NCI-H2227 (cell line): ENCODE results near the gene RASIP1.
A peak's percentile ranks its signal among the peaks of the same experiment; 100 is the strongest.
"Not testable (repeated sequence)": the region's sequence is repeated elsewhere in the genome, so short reads cannot be mapped to it uniquely, and the experiment has no call there.

Source experiments
- DNase-seq: peaks from one replicate; lab custom pipeline; 2025; ENCODE audit not compliant: unreplicated experiment; lab: John Stamatoyannopoulos, UW

The RASIP1 gene

DNA sequence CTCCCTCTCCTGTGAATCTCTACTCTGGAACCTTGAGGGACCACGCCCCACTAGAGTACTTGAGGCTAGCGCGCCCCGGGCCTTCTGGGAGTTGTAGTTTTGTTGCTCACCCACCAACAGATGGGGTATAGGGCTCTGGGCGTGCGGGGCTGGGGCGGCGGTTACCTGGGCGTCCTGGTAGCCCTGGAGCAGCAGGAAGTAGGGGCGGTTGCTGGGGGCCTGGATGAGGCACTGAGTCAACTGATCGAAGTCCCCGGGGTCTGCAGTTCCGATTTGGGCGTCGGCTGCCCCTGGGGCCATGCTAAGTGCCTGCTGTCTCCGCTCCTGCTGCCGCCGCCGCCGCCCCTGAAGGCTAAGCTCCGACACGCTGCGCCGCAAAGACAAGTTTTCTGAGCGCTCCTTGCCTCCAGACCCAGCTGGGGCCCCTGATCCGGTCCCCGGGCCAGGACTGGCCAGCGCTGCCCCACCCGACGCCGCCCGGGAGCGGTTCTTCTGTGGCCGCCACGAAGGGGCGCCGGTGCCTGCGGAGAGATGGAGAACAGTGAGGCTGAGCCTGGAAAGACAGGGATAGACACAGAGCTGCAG, 5.3 kb downstream of the RASIP1 start:
- DNase-seq: peak; percentile 70

GRCh38 chr19:48734625-48735024, 5.8 kb downstream of the RASIP1 start:
- DNase-seq: no peak

- no peak for DNase-seq
These were observed 9.0 kb downstream of the RASIP1 start for GRCh38 chr19:48731452-48731851.

- DNase-seq: no peak
These were observed 11.3 kb downstream of the RASIP1 start for GRCh38 chr19:48728911-48729664.

DNA sequence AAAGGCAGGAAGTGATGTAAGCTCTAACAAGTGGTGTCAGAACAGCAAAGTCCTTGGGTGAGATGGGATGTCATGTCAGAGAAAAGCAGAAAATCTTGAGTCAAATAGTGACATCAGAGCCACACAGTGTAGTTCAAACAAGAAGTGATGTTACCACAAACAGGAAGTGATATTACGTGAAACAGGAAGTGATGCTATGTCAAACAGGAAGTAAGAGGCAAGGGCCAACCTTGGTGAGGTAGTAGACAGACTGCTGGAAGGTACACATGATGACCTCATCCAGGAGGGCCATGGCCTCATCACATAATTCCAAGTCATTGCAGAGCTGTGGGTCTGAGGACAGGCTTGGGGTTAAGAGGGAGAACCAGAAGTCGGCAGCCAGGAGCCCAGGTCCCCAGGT, 13.9 kb downstream of the RASIP1 start:
- no peak for DNase-seq

GRCh38 chr19:48724796-48725753, 15.3 kb downstream of the RASIP1 start:
- DNase-seq: peak; percentile 56

- no peak for DNase-seq
These were observed 18.2 kb downstream of the RASIP1 start for GRCh38 chr19:48722196-48722708.

DNA sequence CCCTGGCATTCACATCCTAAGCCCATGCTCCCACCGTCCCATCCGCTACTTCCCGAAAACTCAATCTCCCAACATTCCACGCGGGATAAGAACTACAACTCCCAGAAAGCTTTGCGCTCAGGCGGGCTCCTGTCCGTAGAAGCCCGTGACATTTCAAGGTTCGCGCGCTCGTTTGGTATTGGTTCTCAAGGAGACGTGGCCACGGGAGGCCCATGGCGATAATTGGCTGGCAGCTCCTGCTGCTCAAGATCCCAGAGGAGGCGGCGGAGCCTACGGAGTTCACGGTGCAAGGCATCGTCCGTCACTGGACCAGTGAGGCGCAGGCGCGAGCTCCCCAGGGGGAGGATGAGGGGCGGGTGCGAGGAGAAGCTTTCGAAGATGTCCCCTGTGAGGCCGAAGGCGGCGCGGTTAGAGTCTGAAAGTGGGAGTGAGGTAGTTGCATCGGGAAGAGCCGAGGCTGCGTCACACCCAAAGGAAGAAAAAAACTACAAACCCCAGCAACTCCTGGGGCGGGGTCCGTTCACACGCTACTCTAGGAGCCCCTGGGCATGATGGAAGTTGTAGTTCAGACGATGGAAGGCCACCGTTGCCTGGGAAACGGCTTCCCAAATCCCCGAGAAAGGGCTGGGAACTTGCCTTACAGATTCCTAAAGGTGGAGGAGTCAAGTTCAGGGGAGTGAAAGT, 19.7 kb downstream of the RASIP1 start:
- DNase-seq: peak; percentile 98

DNA sequence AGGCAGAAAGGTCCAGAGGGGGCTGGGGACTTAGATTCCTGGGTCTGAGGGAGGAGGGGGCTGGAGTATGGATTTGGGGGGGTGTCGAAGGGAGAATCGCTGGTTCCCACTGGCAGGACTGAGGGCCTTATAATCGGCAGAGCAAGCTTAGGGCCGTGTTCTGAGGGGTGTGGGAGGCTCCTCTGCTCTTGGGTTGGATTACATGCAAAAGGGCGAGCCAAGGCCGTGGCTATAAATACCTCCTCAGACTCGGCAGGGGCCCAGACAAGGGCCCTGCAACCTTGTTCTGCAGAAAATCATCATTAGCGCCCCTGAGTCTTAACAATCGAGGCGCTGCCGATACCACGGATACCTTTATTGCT, 20.2 kb downstream of the RASIP1 start:
- DNase-seq: no peak

DNA sequence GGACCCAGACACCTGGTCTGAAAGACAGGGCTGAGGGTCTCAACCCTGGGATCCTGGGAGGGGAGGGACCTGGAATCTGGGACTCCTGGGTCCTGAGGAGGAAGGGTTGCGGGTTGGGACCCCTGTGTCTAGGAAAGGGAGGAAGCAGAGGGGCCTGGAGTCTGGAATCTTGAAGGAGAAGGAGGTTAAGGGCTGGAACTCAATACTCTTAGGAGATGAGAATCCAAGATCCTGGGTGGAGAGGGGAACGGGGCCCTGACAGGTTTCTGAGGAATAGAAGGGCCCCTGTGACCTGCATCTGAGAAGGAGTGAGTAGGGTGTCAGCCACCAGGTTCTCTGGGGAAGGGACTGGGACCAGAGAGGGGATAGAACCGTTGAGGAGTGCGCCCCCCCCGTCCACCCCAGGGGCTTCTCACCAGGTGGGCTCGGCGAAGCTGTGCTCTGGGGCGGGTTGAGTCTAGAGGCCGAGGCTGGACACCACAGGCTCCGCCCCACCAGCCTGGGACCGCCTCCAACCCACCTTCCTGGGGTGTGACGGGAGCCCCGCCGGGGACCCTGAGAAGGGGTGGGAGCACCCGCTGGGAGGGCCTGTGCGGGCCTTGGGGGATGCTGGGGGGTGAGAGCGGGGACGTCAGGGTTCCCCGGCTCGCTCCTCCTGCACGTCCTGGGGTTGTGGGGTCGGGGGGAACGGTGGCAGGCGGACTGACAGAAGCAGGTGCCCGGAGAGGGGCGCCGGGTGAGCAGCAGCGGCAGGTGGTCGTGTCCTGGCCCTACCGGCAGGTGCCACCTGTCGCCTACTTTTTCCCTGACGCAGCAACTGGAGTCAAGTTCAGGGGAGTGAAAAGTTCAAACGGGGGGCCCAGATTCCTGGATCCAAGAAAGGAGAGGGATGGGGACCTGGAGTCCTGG, 20.9 kb downstream of the RASIP1 start, which contains the start of gene MAMSTR:
Gene MAMSTR (minus strand): TSS at position 463 of the 909 bp plus-strand sequence. CDS start 694 bp downstream, outside the sequence.
- DNase-seq: no peak

DNA sequence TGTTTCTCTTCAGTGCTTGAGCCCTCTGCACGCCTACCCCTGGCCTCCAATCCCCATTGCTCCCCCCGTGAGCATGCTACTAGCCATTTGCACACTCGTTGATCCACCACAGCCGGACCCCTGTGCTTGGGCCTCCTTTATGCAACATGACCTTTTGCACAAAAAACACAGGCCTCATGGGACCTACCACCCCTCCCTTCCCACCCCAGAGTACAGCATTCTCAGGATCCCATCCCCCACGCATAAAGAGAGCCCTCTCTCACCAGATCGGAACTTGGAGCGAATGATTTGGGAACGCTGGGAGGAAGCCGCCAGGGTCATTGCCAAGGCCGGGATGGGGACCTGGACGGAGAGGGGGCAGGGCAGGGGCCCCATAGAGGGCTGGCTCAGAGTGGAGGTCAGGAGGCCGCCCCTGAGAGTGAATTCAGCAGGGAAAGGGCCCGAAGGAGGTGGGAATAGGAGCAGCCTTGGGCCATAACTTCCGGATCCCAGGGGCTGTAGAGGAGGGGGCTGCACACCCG, 21.6 kb downstream of the RASIP1 start:
- no peak for DNase-seq

DNA sequence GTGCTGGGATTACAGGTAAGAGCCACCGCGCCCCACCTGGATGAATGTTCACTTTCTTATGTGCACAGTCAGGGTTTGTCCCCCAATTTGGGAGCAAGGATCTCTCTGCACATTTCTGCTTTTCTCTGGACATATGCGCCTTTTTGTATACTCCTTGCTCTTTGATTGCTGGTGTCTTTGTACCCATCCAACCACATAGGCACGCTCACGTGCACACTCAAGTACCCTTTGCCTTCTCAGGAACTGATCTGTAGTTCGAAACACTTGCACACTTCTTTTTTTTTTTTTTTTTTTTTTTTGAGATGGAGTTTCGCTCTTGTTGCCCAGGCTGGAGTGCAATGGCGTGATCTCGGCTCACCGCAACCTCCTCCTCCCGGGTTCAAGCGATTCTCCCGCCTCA, 22.3 kb downstream of the RASIP1 start:
- not testable (repeated sequence) for DNase-seq

GRCh38 chr19:48716562-48717291, 23.7 kb downstream of the RASIP1 start:
- peak; percentile 84 for DNase-seq

GRCh38 chr19:48715681-48716171, 24.7 kb downstream of the RASIP1 start:
- DNase-seq: peak; percentile 27

GRCh38 chr19:48714759-48715675, 25.4 kb downstream of the RASIP1 start:
- DNase-seq: no peak

- peak; percentile 98 for DNase-seq
These were observed 26.3 kb downstream of the RASIP1 start for GRCh38 chr19:48713864-48714755.
